HL-60 (cell line): ENCODE results near the gene STK17A.

Source experiments
- POLR2AphosphoS5 ChIP-seq: IDR thresholded peaks from 2 replicates; pipeline ENCODE4 v1.6.1; 2012; ENCODE audit warnings: low read depth
- TF ChIP-seq, protein P1 (sequence below): IDR thresholded peaks from one replicate; pipeline ENCODE4 v1.5.1; 2011; ENCODE audit warnings: low read length, control low read depth, inconsistent platforms; ENCODE audit not compliant: insufficient read depth
- TF ChIP-seq, protein P2 (sequence below): IDR thresholded peaks from 2 replicates; pipeline ENCODE4 v1.6.1; 2012; ENCODE audit warnings: low read depth; ENCODE audit not compliant: insufficient replicate concordance

DNA sequence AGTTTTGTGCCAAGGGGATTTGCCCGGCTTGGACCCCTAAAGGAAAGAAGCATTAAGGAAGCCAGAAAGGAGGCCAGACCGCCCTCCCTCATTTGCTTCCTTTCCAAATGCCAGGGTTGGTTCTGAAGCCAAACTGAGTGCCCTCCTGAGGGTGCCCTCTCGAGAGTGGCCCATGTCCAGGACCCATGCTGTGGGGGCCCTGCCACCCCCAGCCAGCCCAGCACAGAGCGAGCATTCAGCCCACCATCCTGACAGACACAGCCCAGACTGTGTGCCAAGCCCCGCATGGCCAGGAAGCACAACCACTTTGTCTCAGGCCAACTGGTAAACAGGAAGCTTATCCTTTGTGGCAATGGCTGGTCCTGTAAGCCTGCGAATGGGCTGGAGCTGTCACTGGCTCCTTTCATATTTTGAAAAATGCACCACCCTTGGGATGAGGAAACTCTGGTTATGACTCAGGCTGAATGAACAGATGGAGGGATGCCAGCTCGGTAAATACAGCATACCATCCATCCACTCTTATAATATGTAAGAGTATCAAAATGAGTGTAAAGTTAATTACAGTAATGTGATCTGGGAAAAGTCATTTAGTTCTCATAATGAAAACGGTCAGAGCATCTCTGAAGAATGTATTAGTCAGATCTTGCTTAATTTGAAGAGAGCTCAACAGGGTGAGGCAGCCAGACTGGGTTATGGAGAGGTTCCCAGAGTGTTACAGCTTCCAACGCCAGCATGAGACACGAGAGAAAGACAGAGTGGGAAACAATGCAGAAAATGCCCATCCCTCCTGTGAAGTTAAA, 65.0 kb downstream of the STK17A start:
- TF ChIP-seq, protein P1, sequence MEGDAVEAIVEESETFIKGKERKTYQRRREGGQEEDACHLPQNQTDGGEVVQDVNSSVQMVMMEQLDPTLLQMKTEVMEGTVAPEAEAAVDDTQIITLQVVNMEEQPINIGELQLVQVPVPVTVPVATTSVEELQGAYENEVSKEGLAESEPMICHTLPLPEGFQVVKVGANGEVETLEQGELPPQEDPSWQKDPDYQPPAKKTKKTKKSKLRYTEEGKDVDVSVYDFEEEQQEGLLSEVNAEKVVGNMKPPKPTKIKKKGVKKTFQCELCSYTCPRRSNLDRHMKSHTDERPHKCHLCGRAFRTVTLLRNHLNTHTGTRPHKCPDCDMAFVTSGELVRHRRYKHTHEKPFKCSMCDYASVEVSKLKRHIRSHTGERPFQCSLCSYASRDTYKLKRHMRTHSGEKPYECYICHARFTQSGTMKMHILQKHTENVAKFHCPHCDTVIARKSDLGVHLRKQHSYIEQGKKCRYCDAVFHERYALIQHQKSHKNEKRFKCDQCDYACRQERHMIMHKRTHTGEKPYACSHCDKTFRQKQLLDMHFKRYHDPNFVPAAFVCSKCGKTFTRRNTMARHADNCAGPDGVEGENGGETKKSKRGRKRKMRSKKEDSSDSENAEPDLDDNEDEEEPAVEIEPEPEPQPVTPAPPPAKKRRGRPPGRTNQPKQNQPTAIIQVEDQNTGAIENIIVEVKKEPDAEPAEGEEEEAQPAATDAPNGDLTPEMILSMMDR = no peak
- TF ChIP-seq POLR2AphosphoS5 = peak; percentile 53; the same call in 1 of the 2 replicates
- TF ChIP-seq, protein P2, sequence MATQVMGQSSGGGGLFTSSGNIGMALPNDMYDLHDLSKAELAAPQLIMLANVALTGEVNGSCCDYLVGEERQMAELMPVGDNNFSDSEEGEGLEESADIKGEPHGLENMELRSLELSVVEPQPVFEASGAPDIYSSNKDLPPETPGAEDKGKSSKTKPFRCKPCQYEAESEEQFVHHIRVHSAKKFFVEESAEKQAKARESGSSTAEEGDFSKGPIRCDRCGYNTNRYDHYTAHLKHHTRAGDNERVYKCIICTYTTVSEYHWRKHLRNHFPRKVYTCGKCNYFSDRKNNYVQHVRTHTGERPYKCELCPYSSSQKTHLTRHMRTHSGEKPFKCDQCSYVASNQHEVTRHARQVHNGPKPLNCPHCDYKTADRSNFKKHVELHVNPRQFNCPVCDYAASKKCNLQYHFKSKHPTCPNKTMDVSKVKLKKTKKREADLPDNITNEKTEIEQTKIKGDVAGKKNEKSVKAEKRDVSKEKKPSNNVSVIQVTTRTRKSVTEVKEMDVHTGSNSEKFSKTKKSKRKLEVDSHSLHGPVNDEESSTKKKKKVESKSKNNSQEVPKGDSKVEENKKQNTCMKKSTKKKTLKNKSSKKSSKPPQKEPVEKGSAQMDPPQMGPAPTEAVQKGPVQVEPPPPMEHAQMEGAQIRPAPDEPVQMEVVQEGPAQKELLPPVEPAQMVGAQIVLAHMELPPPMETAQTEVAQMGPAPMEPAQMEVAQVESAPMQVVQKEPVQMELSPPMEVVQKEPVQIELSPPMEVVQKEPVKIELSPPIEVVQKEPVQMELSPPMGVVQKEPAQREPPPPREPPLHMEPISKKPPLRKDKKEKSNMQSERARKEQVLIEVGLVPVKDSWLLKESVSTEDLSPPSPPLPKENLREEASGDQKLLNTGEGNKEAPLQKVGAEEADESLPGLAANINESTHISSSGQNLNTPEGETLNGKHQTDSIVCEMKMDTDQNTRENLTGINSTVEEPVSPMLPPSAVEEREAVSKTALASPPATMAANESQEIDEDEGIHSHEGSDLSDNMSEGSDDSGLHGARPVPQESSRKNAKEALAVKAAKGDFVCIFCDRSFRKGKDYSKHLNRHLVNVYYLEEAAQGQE = no peak
